Fibroblast of lung (primary cell): ENCODE results near the gene KRT80. TPM values are rescaled to one million over a fixed set of nuclear protein-coding genes. Genes with fewer than 3 reads are reported as not detected.

Experiments
- DNase-seq, 2 donors: peaks; one replicate each; pipeline versions ENCODE4 v3.0.0 to v3.0.0-alpha.2; 2010; ENCODE audit warnings: low read depth in 2 of 2
- H2AFZ ChIP-seq: 2 replicates; pipeline ENCODE4 v1.5.1; 2012; ENCODE audit warnings: low read length, control low read depth, inconsistent platforms
- H3K27ac ChIP-seq: 2 replicates; pipeline ENCODE4 v1.5.1; 2011; ENCODE audit warnings: low read length, control low read depth; ENCODE audit not compliant: insufficient read depth
- H3K27me3 ChIP-seq: 2 replicates; pipeline ENCODE4 v1.5.1; 2011; ENCODE audit warnings: mild to moderate bottlenecking, low read length; ENCODE audit not compliant: control insufficient read depth, insufficient read depth
- H3K36me3 ChIP-seq: 2 replicates; pipeline ENCODE4 v1.5.1; 2011; ENCODE audit warnings: low read length; ENCODE audit not compliant: control insufficient read depth, insufficient read depth
- H3K4me1 ChIP-seq: 2 replicates; pipeline ENCODE4 v1.5.1; 2011; ENCODE audit warnings: low read length; ENCODE audit not compliant: control insufficient read depth, insufficient read depth; ENCODE audit errors: extremely low read depth
- H3K4me2 ChIP-seq: 2 replicates; pipeline ENCODE4 v1.5.1; 2011; ENCODE audit warnings: low read length, control low read depth; ENCODE audit not compliant: insufficient read depth; ENCODE audit errors: extremely low read depth
- H3K4me3 ChIP-seq, 4 experiments: fragments of 200-600 bp in 1 of 4; sonication (generic) in 1 of 4; replicated peaks in 1 of 4; 2 replicates each; pipeline ENCODE4 v1.5.1; 2011 to 2016; ENCODE audit warnings: low read length in 4 of 4, low read depth in 3 of 4, mild to moderate bottlenecking in 3 of 4, control low read depth in 2 of 4, inconsistent platforms in 1 of 4, mixed read lengths in 1 of 4; ENCODE audit not compliant: insufficient read depth in 1 of 4; ENCODE audit errors: control extremely low read depth in 1 of 4
- H3K79me2 ChIP-seq: 2 replicates; pipeline ENCODE4 v1.5.1; 2012; ENCODE audit warnings: mild to moderate bottlenecking, low read length, inconsistent platforms; ENCODE audit not compliant: control insufficient read depth, insufficient read depth
- H3K9ac ChIP-seq: 2 replicates; pipeline ENCODE4 v1.5.1; 2011; ENCODE audit warnings: mild to moderate bottlenecking, low read length, control low read depth; ENCODE audit not compliant: insufficient read depth
- H3K9me3 ChIP-seq: 2 replicates; pipeline ENCODE4 v1.5.1; 2012; ENCODE audit warnings: low read depth, low read length; ENCODE audit not compliant: control insufficient read depth, insufficient read depth
- H4K20me1 ChIP-seq: 2 replicates; pipeline ENCODE4 v1.5.1; 2011; ENCODE audit warnings: low read length; ENCODE audit not compliant: control insufficient read depth, insufficient read depth; ENCODE audit errors: extremely low read depth
- EZH2 ChIP-seq: IDR thresholded peaks from 2 replicates; pipeline ENCODE4 v1.5.1; 2012; ENCODE audit warnings: low read length, control low read depth, mild to moderate bottlenecking; ENCODE audit errors: missing control alignments
- polyA plus RNA-seq, 2 donors: library from polyadenylated mRNA; depleted of rRNA in 1 of 2; stranded (reverse) in 1 of 2; unstranded in 1 of 2; fragments of >200 nt; gene quantifications; 2 replicates each; pipeline ENCODE4 v1.2.1, GENCODE V29; 2011 to 2012; ENCODE audit warnings: missing spikeins in 1 of 2
- total RNA-seq: library from RNA; depleted of rRNA; stranded (reverse); fragments of >200 nt; gene quantifications from 2 replicates; pipeline ENCODE4 v1.2.1, GENCODE V29; 2014
- TF ChIP-seq, protein P1 (sequence below), 2 donors: IDR thresholded peaks in 1 of 2; conservative IDR thresholded peaks in 1 of 2; 1 replicate in 1 of 2; 2 replicates in 1 of 2; pipeline ENCODE4 v1.5.1; 2011 to 2012; ENCODE audit warnings: low read length in 2 of 2, control low read depth in 1 of 2, inconsistent platforms in 1 of 2, low read depth in 1 of 2, mild to moderate bottlenecking in 1 of 2

The KRT80 gene
- total and polyA plus RNA-seq, 2 donors (not counting 1 experiment from before 2014, with no cell fraction given): 0.17 to 1.0 TPM

DNA sequence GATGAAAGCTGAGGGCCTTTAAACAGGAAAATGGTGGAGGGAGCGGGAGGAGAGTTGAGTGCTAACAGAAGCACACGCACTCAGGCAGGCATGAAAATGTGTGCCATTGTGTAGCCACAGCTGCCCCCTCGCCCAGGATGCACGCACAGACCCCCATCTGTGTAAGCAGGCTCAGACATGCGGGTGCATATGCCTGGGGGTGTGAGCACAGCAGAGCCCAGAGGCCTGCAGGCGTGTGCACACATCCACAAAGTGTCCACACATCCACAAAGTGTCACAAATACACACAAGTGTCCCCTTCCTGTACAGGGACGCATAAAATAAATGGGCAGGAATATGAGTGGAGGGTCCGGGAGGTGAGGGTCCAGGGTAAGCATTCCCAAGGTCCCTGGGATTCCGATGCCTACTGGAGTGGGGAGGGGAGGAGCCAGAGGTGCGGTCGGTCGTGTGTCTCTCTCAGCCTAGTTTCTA is 40.4 kb upstream of the KRT80 start:
- no peak overlapping the region for H3K27ac ChIP-seq
- DNase-seq: no peak
- H3K4me1 ChIP-seq: peaks cover 29% of the 10 kb centered on the region
- no peaks in the 10 kb centered on the region for H3K27me3 ChIP-seq
- H4K20me1 ChIP-seq: no peaks in the 10 kb centered on the region
- H3K36me3 ChIP-seq: no peaks in the 10 kb centered on the region
- TF ChIP-seq, protein P1, sequence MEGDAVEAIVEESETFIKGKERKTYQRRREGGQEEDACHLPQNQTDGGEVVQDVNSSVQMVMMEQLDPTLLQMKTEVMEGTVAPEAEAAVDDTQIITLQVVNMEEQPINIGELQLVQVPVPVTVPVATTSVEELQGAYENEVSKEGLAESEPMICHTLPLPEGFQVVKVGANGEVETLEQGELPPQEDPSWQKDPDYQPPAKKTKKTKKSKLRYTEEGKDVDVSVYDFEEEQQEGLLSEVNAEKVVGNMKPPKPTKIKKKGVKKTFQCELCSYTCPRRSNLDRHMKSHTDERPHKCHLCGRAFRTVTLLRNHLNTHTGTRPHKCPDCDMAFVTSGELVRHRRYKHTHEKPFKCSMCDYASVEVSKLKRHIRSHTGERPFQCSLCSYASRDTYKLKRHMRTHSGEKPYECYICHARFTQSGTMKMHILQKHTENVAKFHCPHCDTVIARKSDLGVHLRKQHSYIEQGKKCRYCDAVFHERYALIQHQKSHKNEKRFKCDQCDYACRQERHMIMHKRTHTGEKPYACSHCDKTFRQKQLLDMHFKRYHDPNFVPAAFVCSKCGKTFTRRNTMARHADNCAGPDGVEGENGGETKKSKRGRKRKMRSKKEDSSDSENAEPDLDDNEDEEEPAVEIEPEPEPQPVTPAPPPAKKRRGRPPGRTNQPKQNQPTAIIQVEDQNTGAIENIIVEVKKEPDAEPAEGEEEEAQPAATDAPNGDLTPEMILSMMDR (conservative IDR thresholded peaks at IDR 0.05 in 1 of 2, IDR thresholded peaks at IDR 0.05 in 1 of 2; ENCODE audit: low read depth in 1 of 2, low read length in 2 of 2): no peak
- TF ChIP-seq EZH2: no peak
- H3K4me3 ChIP-seq: no peak overlapping the region
- H3K79me2 ChIP-seq: no peaks in the 10 kb centered on the region
- H3K9ac ChIP-seq: no peak overlapping the region
- no peak overlapping the region for H2AFZ ChIP-seq
- no peak overlapping the region for H3K4me2 ChIP-seq
- no peaks in the 10 kb centered on the region for H3K9me3 ChIP-seq

DNA sequence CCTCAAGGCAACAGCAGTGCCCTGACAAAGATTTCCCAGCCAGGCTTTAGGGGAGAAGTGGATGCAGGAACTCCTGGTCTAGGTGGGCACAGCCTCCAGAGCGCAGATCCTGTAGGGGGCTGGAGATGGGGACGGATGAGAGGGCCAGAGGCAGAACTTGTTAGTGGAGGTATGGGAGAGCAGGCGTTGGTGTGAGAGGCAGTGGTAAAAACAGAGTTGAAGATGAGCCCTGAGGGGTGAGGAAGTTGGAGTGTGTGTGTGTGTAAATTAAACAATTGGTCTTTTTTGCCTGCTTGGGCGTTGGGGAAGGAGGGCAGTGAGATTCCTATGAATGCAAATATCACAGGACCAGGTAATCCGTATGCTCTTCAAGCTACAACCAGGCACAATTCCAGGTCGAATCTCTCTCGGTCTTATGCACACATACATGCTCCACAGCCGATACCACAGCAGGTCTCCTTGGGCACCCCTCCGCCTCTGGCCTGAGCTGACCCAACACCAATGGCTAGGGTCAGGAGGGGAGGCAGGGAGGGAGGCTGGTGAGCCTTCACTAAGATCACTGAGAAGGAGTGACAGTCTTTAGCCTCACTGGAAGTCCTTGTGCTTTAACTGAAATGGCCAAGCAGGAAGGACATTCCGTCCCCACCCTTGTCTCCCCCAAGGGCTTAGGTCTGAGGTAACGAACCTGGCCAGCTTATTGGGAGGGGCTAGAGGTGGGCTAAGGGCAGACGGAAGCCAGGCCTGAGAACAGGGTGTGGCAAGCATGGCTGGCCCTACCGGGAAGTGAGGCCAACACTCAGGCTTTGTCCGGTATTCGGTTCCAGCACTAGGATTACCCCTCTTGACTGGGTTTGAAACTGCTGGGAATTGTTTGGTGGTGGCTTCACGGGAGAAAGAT is 39.7 kb upstream of the KRT80 start:
- Histone ChIP-seq H3K9ac (no peak overlapping the region), H3K4me3 (no peak overlapping the region), H3K36me3 (no peaks in the 10 kb centered on the region), H3K4me1 (peaks cover 29% of the 10 kb centered on the region), H3K79me2 (no peaks in the 10 kb centered on the region), H2AFZ (no peak overlapping the region), H3K9me3 (no peaks in the 10 kb centered on the region), H3K27me3 (no peaks in the 10 kb centered on the region), H3K27ac (peak overlapping the region; percentile 77), H3K4me2 (no peak overlapping the region), H4K20me1 (no peaks in the 10 kb centered on the region)
- TF ChIP-seq EZH2: no peak
- TF ChIP-seq, protein P1 (conservative IDR thresholded peaks at IDR 0.05 in 1 of 2, IDR thresholded peaks at IDR 0.05 in 1 of 2; ENCODE audit: low read depth in 1 of 2, low read length in 2 of 2): no peak
- DNase-seq: no peak

DNA sequence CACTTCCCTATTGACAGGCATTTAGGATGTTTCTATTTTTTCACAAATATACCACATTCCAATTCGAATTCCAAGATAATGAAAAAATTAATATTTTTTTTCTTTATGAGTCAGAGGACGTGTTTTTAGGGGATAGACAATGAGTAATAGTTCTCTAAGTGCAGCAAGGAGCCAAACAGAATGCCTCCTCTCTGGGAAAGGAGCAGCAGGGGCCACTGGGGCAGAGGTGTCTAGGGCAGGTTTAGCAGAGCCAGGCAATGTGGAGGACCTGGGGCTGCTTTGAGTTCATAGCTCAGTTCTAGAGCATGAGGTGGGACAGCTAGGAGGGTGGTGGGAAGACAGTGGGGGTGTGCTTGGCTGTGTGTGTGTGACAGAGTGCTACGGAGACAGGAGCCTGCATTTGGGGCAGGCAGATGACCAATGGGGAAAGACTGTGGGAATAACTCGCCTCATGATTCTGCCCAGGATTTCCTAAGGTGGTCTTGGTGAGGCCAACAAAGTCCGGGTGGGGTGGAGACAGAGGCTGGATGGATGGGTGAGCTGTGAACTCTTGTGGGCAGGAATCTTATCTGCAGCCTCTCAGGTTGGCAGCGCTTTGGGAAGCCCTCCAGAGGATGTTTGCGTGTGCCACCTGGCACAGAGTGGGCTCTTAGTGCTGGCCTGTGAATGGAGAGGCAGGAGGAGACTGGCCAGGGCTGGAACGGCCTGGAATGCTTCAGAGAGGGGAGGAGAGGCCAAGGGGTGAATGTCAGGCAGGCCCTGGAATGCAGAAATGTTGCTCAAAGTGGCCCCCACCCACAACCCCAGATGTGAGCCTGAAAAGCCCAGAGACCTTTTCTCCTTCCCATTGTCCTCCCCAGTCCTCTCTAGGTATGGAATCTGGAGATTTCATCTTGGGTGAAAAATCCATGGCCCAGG is 38.8 kb upstream of the KRT80 start:
- peaks cover 29% of the 10 kb centered on the region for H3K4me1 ChIP-seq
- peak overlapping the region; percentile 77 for H3K27ac ChIP-seq
- no peak overlapping the region for H2AFZ ChIP-seq
- no peak for TF ChIP-seq EZH2
- TF ChIP-seq, protein P1 (conservative IDR thresholded peaks at IDR 0.05 in 1 of 2, IDR thresholded peaks at IDR 0.05 in 1 of 2; ENCODE audit: low read depth in 1 of 2, low read length in 2 of 2): no peak
- H3K4me3 ChIP-seq: no peak overlapping the region
- no peaks in the 10 kb centered on the region for H3K9me3 ChIP-seq
- no peaks in the 10 kb centered on the region for H3K27me3 ChIP-seq
- H4K20me1 ChIP-seq: no peaks in the 10 kb centered on the region
- peak overlapping the region; percentile 29 for H3K9ac ChIP-seq
- no peaks in the 10 kb centered on the region for H3K79me2 ChIP-seq
- H3K4me2 ChIP-seq: peak overlapping the region; percentile 86
- DNase-seq: peak; percentile 72 to 87
- no peaks in the 10 kb centered on the region for H3K36me3 ChIP-seq
